Measurements from ENCODE around the gene SLIT3.

SLIT3 gene

GRCh38 chr5:169265888-169266287, 35.1 kb downstream of the SLIT3 start:
- H4K20me1 ChIP-seq (ENCODE audit: insufficient read depth, low read length): no peaks in the 10 kb centered on the region
- no peaks in the 10 kb centered on the region for H3K9me3 ChIP-seq (ENCODE audit: insufficient read depth, low read length)
- no peak overlapping the region for H3K4me3 ChIP-seq (ENCODE audit: low read length)
- H3K4me2 ChIP-seq (ENCODE audit: low read length): no peak overlapping the region
- H3K36me3 ChIP-seq (replicated peaks; ENCODE audit: low read depth, low read length): no peaks in the 10 kb centered on the region
- no peak overlapping the region for H3K27ac ChIP-seq (ENCODE audit: low read length)
- H2AFZ ChIP-seq (ENCODE audit: low read depth, low read length): no peak overlapping the region
- H3K79me2 ChIP-seq (ENCODE audit: low read length): no peaks in the 10 kb centered on the region
- TF ChIP-seq CTCF (IDR thresholded peaks at IDR 0.05; ENCODE audit: low read depth, low read length): peak; percentile 59
- no peak for TF ChIP-seq EZH2phosphoT487 (IDR thresholded peaks at IDR 0.05; ENCODE audit: low read depth)
- H3K4me1 ChIP-seq (ENCODE audit: low read length): no peaks in the 10 kb centered on the region
- H3K9ac ChIP-seq (ENCODE audit: low read length): no peak overlapping the region
- peaks cover 33% of the 10 kb centered on the region for H3K27me3 ChIP-seq (ENCODE audit: low read depth, low read length)

GRCh38 chr5:169263591-169263990, 37.3 kb downstream of the SLIT3 start:
- no peaks in the 10 kb centered on the region for H3K9me3 ChIP-seq (ENCODE audit: insufficient read depth, low read length)
- H3K27me3 ChIP-seq (ENCODE audit: low read depth, low read length): peaks cover 28% of the 10 kb centered on the region
- H3K27ac ChIP-seq (ENCODE audit: low read length): no peak overlapping the region
- no peaks in the 10 kb centered on the region for H3K4me1 ChIP-seq (ENCODE audit: low read length)
- no peak overlapping the region for H3K4me2 ChIP-seq (ENCODE audit: low read length)
- H3K79me2 ChIP-seq (ENCODE audit: low read length): no peaks in the 10 kb centered on the region
- TF ChIP-seq CTCF (IDR thresholded peaks at IDR 0.05; ENCODE audit: low read depth, low read length) (no peak), EZH2phosphoT487 (IDR thresholded peaks at IDR 0.05; ENCODE audit: low read depth) (no peak)
- no peak overlapping the region for H2AFZ ChIP-seq (ENCODE audit: low read depth, low read length)
- no peaks in the 10 kb centered on the region for H3K36me3 ChIP-seq (replicated peaks; ENCODE audit: low read depth, low read length)
- H3K9ac ChIP-seq (ENCODE audit: low read length): no peak overlapping the region
- H4K20me1 ChIP-seq (ENCODE audit: insufficient read depth, low read length): no peaks in the 10 kb centered on the region
- H3K4me3 ChIP-seq (ENCODE audit: low read length): no peak overlapping the region

GRCh38 chr5:169260896-169261569, 39.9 kb downstream of the SLIT3 start:
- H3K4me2 ChIP-seq (ENCODE audit: low read length): no peak overlapping the region
- H3K79me2 ChIP-seq (ENCODE audit: low read length): no peaks in the 10 kb centered on the region
- H2AFZ ChIP-seq (ENCODE audit: low read depth, low read length): no peak overlapping the region
- H3K4me3 ChIP-seq (ENCODE audit: low read length): no peak overlapping the region
- no peaks in the 10 kb centered on the region for H3K4me1 ChIP-seq (ENCODE audit: low read length)
- peaks cover 24% of the 10 kb centered on the region for H3K27me3 ChIP-seq (ENCODE audit: low read depth, low read length)
- H3K36me3 ChIP-seq (replicated peaks; ENCODE audit: low read depth, low read length): no peaks in the 10 kb centered on the region
- H3K9ac ChIP-seq (ENCODE audit: low read length): no peak overlapping the region
- H3K9me3 ChIP-seq (ENCODE audit: insufficient read depth, low read length): no peaks in the 10 kb centered on the region
- no peak for TF ChIP-seq CTCF (IDR thresholded peaks at IDR 0.05; ENCODE audit: low read depth, low read length)
- TF ChIP-seq EZH2phosphoT487 (IDR thresholded peaks at IDR 0.05; ENCODE audit: low read depth): no peak
- H3K27ac ChIP-seq (ENCODE audit: low read length): no peak overlapping the region
- no peaks in the 10 kb centered on the region for H4K20me1 ChIP-seq (ENCODE audit: insufficient read depth, low read length)

- Histone ChIP-seq H3K4me1 (ENCODE audit: low read length) (no peaks in the 10 kb centered on the region), H3K4me3 (ENCODE audit: low read length) (no peak overlapping the region), H4K20me1 (ENCODE audit: insufficient read depth, low read length) (no peaks in the 10 kb centered on the region), H3K9ac (ENCODE audit: low read length) (no peak overlapping the region), H3K27ac (ENCODE audit: low read length) (no peak overlapping the region), H3K79me2 (ENCODE audit: low read length) (no peaks in the 10 kb centered on the region), H3K27me3 (ENCODE audit: low read depth, low read length) (peaks cover 29% of the 10 kb centered on the region), H2AFZ (ENCODE audit: low read depth, low read length) (no peak overlapping the region), H3K9me3 (ENCODE audit: insufficient read depth, low read length) (no peaks in the 10 kb centered on the region), H3K36me3 (replicated peaks; ENCODE audit: low read depth, low read length) (no peaks in the 10 kb centered on the region), H3K4me2 (ENCODE audit: low read length) (no peak overlapping the region)
- TF ChIP-seq CTCF (IDR thresholded peaks at IDR 0.05; ENCODE audit: low read depth, low read length) (no peak), EZH2phosphoT487 (IDR thresholded peaks at IDR 0.05; ENCODE audit: low read depth) (no peak)
Observed at GRCh38 chr5:169258372-169259000, 42.5 kb downstream of the SLIT3 start.
